HG03095 (cell line): Measurements from ENCODE around the gene IGLON5.

Source experiments
- ATAC-seq: cut with Tn5 transposase; IDR thresholded peaks from one replicate; pipeline ENCODE4 v1.9.1; 2021; ENCODE audit warnings: moderate library complexity; ENCODE audit not compliant: unreplicated experiment

The IGLON5 gene

DNA sequence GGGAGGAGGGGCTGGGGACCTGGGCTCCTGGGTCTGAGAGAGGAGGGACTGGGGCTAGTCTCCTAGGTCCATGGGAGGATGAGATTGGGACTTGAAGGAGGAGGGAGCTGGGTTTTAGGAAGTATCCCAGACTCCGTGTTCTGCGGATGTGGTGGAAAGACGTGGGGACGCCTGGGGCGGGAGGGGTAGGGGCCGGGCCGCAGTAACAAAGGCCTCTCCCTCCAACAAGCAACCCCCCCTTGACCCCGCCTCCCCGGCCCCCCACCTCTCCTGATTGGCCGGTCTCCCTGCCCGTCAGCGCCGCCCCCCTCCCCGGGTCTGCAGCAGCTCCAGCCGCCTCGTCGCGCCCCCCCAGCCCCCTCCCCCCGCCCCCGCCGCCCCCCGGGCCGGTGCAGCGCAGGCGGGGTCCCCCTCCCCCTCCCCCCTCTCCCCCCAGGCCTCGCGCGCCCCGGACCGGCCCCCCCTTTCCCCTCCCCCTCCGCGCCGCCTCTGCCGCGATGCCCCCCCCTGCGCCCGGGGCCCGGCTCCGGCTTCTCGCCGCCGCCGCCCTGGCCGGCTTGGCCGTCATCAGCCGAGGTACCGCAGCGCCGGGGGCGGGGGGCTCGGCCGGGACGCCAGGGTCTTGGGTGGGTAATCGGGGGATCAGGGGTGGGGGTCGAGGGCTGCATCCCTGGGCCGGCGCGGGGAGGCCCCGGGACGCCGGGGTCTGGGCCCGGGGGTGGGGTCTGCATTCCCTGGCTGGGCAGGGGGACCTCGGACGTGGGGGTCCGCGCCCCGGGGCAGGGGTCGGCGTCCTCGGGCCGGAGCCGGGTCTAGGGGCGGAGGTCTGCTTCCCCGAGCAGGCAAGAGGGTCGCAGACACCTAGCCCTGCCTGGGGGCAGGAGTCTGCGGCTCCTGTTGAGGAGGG is at the start of gene IGLON5:
Gene IGLON5, plus strand, starts transcription at position 294 of the 907 bp plus-strand sequence. Its CDS starts 204 bp downstream, at position 498.
- ATAC-seq, result no peak

DNA sequence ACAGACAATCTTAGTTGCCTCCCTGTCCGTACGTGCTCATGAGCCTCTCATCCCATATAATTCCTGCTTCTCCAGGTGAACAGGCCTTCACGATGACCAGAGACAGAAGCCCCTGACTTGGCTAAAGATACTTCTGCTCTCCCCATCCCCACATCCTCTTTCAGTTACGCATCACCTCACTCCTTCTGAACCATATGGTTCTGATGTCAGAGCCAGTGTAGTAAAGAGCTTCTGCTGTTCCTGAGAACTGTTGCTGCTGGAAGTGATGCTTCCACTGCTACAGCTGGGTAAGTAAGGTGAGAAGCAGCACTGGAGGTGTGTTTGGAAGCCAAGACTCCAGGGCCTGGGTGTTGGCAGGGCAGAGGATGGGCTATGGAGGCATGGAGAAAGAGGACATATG is 47.6 kb upstream of the IGLON5 start:
- ATAC-seq, result no peak

GRCh38 chr19:51271067-51271466 is 40.4 kb upstream of the IGLON5 start:
- ATAC-seq, result no peak

DNA sequence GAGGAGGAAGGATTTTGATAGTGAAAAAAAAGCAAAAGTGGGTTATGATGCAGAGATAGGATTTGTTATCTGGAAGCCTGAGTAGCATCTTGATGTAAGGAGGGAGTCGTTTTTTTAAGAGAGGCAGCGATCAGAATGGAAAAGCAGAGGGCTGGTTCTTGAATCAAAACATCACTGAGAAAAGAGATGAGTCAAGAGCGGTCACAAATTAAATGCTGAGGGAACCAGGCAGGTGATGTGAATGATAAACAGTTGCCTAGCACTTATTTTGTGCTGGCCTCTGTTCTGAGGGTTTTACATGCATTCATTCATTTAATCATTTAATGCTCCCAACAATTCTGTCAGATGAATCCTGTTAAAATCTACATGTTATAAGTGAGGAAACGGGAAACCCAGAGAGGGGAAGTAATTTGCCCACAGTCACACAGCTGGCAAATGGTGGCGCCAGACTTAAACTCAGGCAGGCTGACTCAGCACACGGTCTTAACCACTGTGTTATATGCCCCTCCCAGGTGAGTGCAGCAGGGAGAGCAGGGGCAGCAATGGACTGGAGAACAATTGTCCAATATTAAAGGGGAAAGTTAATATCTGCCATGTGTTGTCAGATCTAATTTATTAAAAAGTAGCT is 39.1 kb upstream of the IGLON5 start:
- ATAC-seq, result no peak

- ATAC-seq, result no peak
Measured at GRCh38 chr19:51274049-51274770, 37.2 kb upstream of the IGLON5 start.

DNA sequence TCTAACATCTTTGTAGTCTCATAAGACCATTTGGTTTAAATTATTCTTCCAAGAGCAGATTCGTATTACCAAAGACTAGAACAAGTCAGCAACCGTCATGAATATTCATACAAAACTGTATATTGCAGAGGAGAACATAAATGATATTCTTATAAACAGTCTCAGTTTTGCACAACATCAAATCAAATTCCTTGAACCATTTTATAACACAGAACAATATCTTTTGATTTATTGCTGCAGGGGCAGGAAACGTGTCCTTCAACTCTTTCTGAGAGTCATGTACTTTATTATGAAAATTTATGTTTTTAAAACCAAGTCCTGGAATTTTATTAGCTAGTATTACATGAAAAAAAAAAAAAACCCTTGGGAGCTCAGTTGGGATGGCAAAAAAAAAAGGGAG is 34.3 kb upstream of the IGLON5 start:
- ATAC-seq, result no peak

- ATAC-seq, result no peak
Measured at GRCh38 chr19:51282335-51282734, 29.1 kb upstream of the IGLON5 start.

- no peak for ATAC-seq
Measured at GRCh38 chr19:51285682-51286081, 25.8 kb upstream of the IGLON5 start.

GRCh38 chr19:51289635-51290034 is 21.8 kb upstream of the IGLON5 start:
- ATAC-seq, result no peak

- ATAC-seq, result no peak
Measured at GRCh38 chr19:51292971-51293370, 18.5 kb upstream of the IGLON5 start.

DNA sequence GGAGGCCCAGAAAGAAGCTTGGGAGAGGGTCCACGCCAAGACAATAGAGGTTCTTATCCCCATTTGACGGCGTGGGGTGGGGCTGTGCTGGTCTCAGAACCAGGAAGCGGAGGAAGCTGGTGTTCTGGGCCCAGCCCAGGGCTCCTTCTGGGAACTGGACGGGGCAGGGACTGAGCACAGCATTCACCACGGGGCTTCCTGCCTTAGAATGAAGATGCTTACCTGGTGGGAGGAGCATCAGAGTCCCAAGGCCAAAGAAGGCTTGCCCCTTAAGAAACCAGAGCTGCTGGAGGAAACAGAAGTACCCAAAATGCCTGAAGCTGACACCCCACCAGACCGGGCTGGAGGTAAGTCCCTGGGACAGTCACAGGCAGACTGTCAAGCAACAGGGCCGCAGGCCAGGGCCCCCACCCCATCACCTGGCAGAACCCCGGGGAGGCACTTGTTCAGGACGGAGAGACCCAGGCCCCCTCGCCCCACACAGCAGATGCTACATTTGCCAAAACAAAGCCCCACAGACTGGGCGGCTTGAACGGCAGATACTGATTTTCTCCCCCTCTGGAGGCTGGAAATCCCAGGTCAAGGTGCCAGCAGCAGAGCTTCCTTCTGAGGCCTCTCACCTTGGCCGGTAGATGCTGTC is 17.8 kb upstream of the IGLON5 start:
- no peak for ATAC-seq

GRCh38 chr19:51294211-51294976 is 17.1 kb upstream of the IGLON5 start:
- ATAC-seq, result no peak

DNA sequence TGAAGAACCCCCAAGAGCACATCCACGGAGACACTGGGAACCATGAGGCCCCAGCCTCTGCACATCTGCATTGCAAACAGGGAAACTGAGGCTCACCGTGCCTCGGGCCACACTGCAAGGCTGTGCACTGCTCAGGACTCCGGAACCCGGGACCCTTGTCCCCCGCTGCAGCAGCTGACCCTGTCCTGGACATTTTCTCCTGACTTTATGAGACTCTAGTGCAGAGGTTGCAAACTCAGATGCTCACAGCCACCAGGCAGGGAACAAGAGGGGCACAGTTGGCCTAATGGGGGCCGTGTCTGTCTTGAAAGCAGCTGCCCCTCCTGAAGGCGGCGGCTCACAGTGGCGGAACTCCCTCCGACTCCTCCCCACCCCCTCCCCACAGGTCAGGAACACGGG is 16.5 kb upstream of the IGLON5 start:
- no peak for ATAC-seq

- ATAC-seq, result no peak
Measured at GRCh38 chr19:51295382-51296126, 15.9 kb upstream of the IGLON5 start.

DNA sequence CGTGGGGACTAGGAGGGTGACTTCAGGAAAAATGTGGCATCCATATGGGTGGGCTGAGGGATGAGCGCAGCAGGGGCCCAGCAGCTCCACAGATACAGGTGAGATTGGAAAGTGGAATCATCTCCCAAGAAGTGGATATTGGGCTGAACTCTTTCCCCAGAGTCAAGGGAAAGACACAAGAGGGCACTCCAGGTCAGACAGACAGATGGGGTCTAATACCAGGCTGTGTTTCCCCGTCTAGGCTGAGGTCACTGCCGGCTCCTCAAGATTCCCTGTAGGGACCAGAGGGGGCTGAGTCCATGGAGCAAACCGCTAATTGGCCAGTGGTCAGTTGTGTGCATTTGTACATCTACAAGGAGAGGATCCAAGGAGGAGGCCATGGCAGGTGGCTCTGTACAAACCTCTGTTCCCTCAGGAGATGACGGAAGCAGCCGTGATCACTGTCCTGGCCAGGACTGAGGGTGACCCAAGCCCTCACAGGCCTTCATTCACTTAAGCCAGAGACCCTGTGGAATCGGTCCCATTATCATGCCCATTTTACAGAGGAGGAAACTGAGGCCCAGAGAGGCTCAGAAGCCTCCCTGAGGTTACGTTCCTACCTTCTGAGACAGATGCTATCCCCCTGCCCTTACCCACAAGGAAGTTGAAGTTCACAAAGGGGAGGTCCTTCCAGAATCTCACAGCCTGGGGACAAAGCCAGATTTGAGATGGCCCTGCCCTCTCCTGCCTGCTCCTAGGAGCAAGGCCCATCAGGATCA is 14.9 kb upstream of the IGLON5 start:
- no peak for ATAC-seq

DNA sequence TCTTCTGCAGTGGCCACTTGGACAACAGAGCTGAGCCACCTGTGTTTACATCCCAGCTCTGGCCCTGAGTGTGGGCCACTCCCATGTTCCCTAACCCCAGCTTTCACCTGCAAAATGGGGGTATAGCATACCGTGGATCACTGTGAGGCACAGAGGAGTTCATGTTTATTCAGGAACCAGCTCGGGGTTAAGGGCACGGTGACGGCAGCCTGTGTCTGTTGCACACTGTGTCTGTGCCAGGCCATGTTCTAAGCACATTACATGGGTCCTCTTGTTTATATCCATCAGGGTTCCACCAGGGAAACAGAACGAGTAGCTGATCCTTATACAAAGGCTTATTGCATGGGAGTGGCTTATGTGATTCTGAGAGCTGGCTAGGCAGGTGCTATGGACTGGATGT is 14.0 kb upstream of the IGLON5 start:
- no peak for ATAC-seq

DNA sequence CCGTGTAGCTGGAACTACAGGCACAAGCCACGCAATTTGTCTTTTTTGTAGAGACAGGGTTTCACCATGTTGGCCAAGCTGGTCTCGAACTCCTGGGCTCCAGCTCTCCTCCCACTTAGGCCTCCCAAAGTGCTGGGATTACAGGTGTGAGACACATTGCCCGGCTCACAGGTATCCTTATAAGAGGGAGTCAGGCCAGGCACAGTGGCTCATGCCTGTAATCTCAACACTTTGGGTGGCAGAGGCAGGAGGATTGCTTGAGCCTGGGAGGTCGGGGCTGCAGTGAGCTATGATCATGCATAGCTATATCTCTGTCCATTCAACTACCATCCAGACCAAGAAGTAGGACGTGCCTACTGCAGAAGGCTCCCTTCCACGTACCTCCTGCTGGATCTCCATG is 10.2 kb upstream of the IGLON5 start:
- no peak for ATAC-seq

- ATAC-seq, result no peak
Measured at GRCh38 chr19:51305479-51305878, 6.0 kb upstream of the IGLON5 start.

GRCh38 chr19:51316688-51317087 is 5.2 kb downstream of the IGLON5 start:
- ATAC-seq, result no peak
